ENCODE measurements around the gene GALNT16. TPM values are rescaled to one million over a fixed set of nuclear protein-coding genes. Genes with fewer than 3 reads are reported as not detected.

Gene GALNT16
- total RNA-seq, 1 donor from 2014 or later = 12.4 TPM

GRCh38 chr14:69334576-69334975 lies 74.6 kb downstream of the GALNT16 start:
- Mint-ChIP-seq H3K9me3 (no peaks in the 10 kb centered on the region), H3K27me3 (no peaks in the 10 kb centered on the region), H3K36me3 (no peaks in the 10 kb centered on the region), H3K27ac (no peak overlapping the region), H3K4me1 (ENCODE audit: unreplicated experiment) (peaks cover 10% of the 10 kb centered on the region), H3K4me3 (no peak overlapping the region)
- DNase-seq (ENCODE audit: extremely low spot score, unreplicated experiment) = no peak
- TF ChIP-seq CTCF (conservative IDR thresholded peaks at IDR 0.05) = no peak

GRCh38 chr14:69335371-69335771 lies 75.4 kb downstream of the GALNT16 start:
- no peak for TF ChIP-seq CTCF (conservative IDR thresholded peaks at IDR 0.05)
- Mint-ChIP-seq H3K9me3 (no peaks in the 10 kb centered on the region), H3K27ac (peak overlapping the region; percentile 81), H3K4me1 (ENCODE audit: unreplicated experiment) (peaks cover 10% of the 10 kb centered on the region), H3K4me3 (peak overlapping the region; percentile 45), H3K36me3 (no peaks in the 10 kb centered on the region), H3K27me3 (no peaks in the 10 kb centered on the region)
- no peak for DNase-seq (ENCODE audit: extremely low spot score, unreplicated experiment)

GRCh38 chr14:69337984-69338383 lies 78.0 kb downstream of the GALNT16 start:
- Mint-ChIP-seq H3K4me3 (no peak overlapping the region), H3K27ac (no peak overlapping the region), H3K4me1 (ENCODE audit: unreplicated experiment) (peaks cover 10% of the 10 kb centered on the region), H3K27me3 (no peaks in the 10 kb centered on the region), H3K9me3 (no peaks in the 10 kb centered on the region), H3K36me3 (no peaks in the 10 kb centered on the region)
- no peak for TF ChIP-seq CTCF (conservative IDR thresholded peaks at IDR 0.05)
- no peak for DNase-seq (ENCODE audit: extremely low spot score, unreplicated experiment)

GRCh38 chr14:69339426-69339825 lies 79.5 kb downstream of the GALNT16 start:
- H3K9me3 Mint-ChIP-seq = no peaks in the 10 kb centered on the region
- peaks cover 10% of the 10 kb centered on the region for H3K4me1 Mint-ChIP-seq (ENCODE audit: unreplicated experiment)
- H3K36me3 Mint-ChIP-seq = no peaks in the 10 kb centered on the region
- H3K4me3 Mint-ChIP-seq = no peak overlapping the region
- no peak for DNase-seq (ENCODE audit: extremely low spot score, unreplicated experiment)
- no peaks in the 10 kb centered on the region for H3K27me3 Mint-ChIP-seq
- no peak for TF ChIP-seq CTCF (conservative IDR thresholded peaks at IDR 0.05)
- no peak overlapping the region for H3K27ac Mint-ChIP-seq

- no peak for DNase-seq (ENCODE audit: extremely low spot score, unreplicated experiment)
- H3K27me3 Mint-ChIP-seq = peaks cover 4% of the 10 kb centered on the region
- H3K27ac Mint-ChIP-seq = no peak overlapping the region
- H3K4me1 Mint-ChIP-seq (ENCODE audit: unreplicated experiment) = no peaks in the 10 kb centered on the region
- no peak for TF ChIP-seq CTCF (conservative IDR thresholded peaks at IDR 0.05)
- no peaks in the 10 kb centered on the region for H3K9me3 Mint-ChIP-seq
- no peaks in the 10 kb centered on the region for H3K36me3 Mint-ChIP-seq
- no peak overlapping the region for H3K4me3 Mint-ChIP-seq
These were observed 83.1 kb downstream of the GALNT16 start for GRCh38 chr14:69342928-69343525.

- TF ChIP-seq CTCF (conservative IDR thresholded peaks at IDR 0.05) = no peak
- H3K36me3 Mint-ChIP-seq = no peaks in the 10 kb centered on the region
- H3K4me3 Mint-ChIP-seq = no peak overlapping the region
- no peak overlapping the region for H3K27ac Mint-ChIP-seq
- no peaks in the 10 kb centered on the region for H3K4me1 Mint-ChIP-seq (ENCODE audit: unreplicated experiment)
- no peak for DNase-seq (ENCODE audit: extremely low spot score, unreplicated experiment)
- H3K9me3 Mint-ChIP-seq = no peaks in the 10 kb centered on the region
- peaks cover 4% of the 10 kb centered on the region for H3K27me3 Mint-ChIP-seq
These were observed 84.2 kb downstream of the GALNT16 start for GRCh38 chr14:69344171-69344570.
